BE2C (cell line): ENCODE measurements around the gene ZNF556.

Experiments
- DNase-seq: peaks from one replicate; pipeline ENCODE4 v3.0.0-alpha.2; 2020
- H3K27me3 ChIP-seq: fragments of 250-450 bp; sonication (Bioruptor Pico); 2 replicates; pipeline ENCODE4 v1.5.1; 2020; ENCODE audit warnings: mild to moderate bottlenecking
- H3K36me3 ChIP-seq: fragments of 250-450 bp; sonication (Bioruptor Pico); 2 replicates; pipeline ENCODE4 v1.5.1; 2020; ENCODE audit warnings: mild to moderate bottlenecking
- H3K4me1 ChIP-seq: fragments of 250-450 bp; sonication (Bioruptor Pico); 2 replicates; pipeline ENCODE4 v1.5.1; 2020
- H3K4me3 ChIP-seq: 2 replicates; pipeline ENCODE4 v1.5.1; 2011; ENCODE audit warnings: low read depth, low read length
- H3K9me3 ChIP-seq: fragments of 250-450 bp; sonication (Bioruptor Pico); 2 replicates; pipeline ENCODE4 v1.5.1; 2020
- TF ChIP-seq, protein P1 (sequence below): IDR thresholded peaks from 2 replicates; pipeline ENCODE4 v1.5.1; 2012; ENCODE audit warnings: mild to moderate bottlenecking, low read depth, low read length

ZNF556 gene

DNA sequence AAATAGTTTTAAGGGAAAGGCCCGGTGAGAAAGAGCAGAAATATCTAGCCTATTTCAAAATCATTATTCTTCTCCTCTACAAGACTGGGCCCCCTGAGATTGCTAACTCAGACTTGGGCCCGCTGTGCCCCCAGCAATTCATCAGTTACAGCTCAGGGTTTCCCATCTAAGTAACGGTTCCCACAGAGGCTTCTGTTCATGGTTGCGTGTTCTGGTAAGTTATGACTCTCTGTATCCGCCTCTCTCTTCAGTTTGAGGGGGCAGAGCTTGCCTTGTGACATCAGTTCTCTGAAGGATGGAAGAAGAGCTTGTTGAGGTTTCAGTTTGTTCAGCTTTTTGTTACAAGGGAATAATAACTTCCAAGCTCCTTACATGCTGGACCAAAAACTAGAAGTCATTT is 45.2 kb downstream of the ZNF556 start:
- TF ChIP-seq, protein P1, sequence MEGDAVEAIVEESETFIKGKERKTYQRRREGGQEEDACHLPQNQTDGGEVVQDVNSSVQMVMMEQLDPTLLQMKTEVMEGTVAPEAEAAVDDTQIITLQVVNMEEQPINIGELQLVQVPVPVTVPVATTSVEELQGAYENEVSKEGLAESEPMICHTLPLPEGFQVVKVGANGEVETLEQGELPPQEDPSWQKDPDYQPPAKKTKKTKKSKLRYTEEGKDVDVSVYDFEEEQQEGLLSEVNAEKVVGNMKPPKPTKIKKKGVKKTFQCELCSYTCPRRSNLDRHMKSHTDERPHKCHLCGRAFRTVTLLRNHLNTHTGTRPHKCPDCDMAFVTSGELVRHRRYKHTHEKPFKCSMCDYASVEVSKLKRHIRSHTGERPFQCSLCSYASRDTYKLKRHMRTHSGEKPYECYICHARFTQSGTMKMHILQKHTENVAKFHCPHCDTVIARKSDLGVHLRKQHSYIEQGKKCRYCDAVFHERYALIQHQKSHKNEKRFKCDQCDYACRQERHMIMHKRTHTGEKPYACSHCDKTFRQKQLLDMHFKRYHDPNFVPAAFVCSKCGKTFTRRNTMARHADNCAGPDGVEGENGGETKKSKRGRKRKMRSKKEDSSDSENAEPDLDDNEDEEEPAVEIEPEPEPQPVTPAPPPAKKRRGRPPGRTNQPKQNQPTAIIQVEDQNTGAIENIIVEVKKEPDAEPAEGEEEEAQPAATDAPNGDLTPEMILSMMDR: no peak
- Histone ChIP-seq H3K4me3 (no peak overlapping the region), H3K4me1 (no peaks in the 10 kb centered on the region), H3K9me3 (peaks cover 2% of the 10 kb centered on the region), H3K27me3 (no peaks in the 10 kb centered on the region), H3K36me3 (peaks cover 19% of the 10 kb centered on the region)
- no peak for DNase-seq

DNA sequence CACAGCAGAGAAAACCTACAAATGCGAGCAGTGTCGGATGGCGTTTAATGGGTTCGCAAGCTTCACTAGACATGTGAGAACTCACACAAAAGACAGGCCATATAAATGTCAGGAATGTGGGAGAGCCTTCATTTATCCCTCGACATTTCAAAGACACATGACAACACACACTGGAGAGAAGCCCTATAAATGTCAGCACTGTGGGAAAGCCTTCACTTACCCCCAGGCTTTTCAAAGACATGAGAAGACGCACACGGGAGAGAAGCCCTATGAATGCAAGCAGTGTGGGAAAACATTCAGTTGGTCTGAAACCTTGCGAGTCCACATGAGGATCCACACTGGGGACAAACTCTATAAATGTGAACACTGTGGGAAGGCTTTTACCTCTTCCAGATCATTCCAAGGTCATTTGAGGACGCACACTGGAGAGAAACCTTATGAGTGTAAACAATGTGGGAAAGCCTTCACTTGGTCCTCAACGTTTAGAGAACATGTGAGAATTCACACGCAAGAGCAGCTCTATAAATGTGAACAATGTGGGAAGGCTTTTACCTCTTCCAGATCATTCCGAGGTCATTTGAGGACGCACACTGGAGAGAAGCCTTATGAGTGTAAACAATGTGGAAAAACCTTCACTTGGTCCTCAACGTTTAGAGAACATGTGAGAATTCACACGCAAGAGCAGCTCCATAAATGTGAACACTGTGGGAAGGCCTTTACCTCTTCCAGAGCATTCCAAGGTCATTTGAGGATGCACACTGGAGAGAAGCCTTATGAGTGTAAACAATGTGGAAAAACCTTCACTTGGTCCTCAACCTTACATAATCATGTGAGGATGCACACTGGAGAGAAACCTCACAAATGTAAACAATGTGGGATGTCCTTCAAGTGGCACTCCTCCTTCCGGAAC is 50.4 kb downstream of the ZNF556 start:
- TF ChIP-seq, protein P1: no peak
- peaks cover 34% of the 10 kb centered on the region for H3K36me3 ChIP-seq
- no peaks in the 10 kb centered on the region for H3K4me1 ChIP-seq
- no peak overlapping the region for H3K4me3 ChIP-seq
- no peak for DNase-seq
- H3K27me3 ChIP-seq: no peaks in the 10 kb centered on the region
- H3K9me3 ChIP-seq: peaks cover 3% of the 10 kb centered on the region; the same call in 1 of the 2 replicates

DNA sequence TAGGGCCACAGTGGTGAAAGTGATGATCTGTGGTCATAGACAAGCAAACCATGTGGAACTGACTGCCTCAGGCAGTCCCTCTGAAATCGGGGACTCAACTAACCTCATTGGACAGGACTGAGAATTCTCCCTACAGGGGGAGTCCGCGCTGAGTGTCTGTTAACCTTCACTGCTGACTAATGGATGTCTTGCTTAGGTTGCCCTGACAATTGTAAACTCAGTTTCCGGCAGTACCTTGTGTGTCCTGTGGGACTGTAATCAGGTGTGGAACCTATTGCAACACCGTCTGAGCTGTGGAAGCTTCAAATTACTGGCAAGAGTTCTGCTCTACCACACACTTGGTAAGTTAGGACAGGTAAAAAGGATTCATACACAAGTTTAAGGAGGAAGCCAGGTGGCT is 55.9 kb downstream of the ZNF556 start:
- TF ChIP-seq, protein P1: no peak
- H3K36me3 ChIP-seq: peaks cover 10% of the 10 kb centered on the region
- H3K4me3 ChIP-seq: no peak overlapping the region
- no peaks in the 10 kb centered on the region for H3K4me1 ChIP-seq
- DNase-seq: peak; percentile 26
- H3K27me3 ChIP-seq: no peaks in the 10 kb centered on the region
- H3K9me3 ChIP-seq: no peaks in the 10 kb centered on the region

DNA sequence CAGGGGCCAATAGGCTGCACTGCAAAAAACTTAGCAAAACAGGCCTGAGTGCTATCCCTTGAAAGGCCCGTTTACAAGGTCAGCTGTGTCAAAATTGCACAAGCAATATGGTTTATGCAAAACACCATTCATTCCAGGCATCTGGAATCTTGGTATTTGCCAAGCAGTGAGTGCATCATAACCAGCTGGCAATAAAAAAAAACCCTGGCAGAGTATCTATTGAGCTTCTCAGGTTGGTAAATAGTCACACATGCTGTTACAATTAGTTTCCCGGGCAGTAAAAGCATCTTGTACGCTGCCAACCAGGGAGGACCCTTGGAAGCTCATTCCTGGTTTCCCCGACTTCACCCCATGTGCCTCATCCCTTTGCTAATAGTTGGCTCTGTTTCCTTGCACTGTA is 56.4 kb downstream of the ZNF556 start:
- no peaks in the 10 kb centered on the region for H3K4me1 ChIP-seq
- H3K36me3 ChIP-seq: peaks cover 5% of the 10 kb centered on the region
- H3K27me3 ChIP-seq: no peaks in the 10 kb centered on the region
- no peaks in the 10 kb centered on the region for H3K9me3 ChIP-seq
- no peak for DNase-seq
- H3K4me3 ChIP-seq: no peak overlapping the region
- TF ChIP-seq, protein P1: no peak

DNA sequence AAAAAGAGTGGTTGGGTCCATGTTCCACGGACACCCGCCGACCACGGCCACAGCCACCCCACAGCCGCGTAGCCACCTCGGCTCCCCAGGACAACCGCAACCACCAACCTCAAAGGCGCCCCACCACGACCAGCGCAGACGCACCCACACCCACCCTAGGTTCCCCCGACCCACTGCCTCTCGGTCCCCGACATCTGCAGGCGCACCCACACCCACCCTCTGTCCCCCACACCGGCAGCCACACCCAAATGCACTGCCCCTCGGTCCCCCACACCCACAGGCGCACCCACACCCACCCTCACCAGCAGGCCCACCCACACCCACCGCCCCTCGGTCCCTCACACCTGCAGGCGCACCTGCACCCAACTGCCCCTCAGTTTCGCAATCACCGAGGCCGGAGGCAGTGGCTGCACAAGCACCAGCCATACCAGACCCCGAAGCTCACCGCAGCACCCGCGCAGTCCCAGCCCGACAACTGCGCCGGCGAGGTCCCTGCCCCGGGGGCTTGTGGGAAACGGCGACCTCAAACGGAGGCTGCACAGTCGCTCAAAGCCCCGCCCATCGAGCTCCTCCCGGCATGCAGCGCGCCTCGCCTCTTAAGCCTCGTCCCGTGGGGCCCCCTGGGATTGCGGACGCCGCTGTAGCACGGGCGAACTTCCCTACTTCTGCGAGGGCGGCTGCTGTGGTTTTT is 59.4 kb downstream of the ZNF556 start:
- H3K27me3 ChIP-seq: no peaks in the 10 kb centered on the region
- TF ChIP-seq, protein P1: no peak
- no peaks in the 10 kb centered on the region for H3K36me3 ChIP-seq
- DNase-seq: no peak
- no peaks in the 10 kb centered on the region for H3K4me1 ChIP-seq
- H3K9me3 ChIP-seq: no peaks in the 10 kb centered on the region
- H3K4me3 ChIP-seq: no peak overlapping the region

DNA sequence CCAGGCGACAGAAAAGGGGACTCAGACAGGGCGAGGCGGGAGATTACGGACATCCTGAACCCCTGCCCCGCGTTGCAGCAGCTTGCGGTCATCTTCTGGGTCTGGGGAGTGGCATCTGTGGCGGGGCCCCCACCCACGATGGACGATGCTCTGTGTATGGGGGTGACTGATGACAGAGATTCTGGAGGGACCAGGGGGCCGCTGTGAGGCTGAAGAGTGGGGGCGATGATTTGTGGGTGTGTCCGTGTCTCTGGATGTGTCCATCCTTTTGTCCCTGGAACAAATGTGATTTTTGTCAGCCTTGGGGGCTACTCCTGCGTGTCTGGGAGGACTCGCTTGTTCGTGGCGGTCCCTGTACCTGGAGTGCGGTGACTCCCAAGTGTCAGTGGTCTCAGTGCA is 59.9 kb downstream of the ZNF556 start:
- Histone ChIP-seq H3K4me1 (no peaks in the 10 kb centered on the region), H3K27me3 (no peaks in the 10 kb centered on the region), H3K9me3 (no peaks in the 10 kb centered on the region), H3K4me3 (no peak overlapping the region), H3K36me3 (no peaks in the 10 kb centered on the region)
- TF ChIP-seq, protein P1: no peak
- DNase-seq: no peak
